Measurements from ENCODE around the gene MRPL43. TPM values are rescaled to one million over a fixed set of nuclear protein-coding genes. Genes with fewer than 3 reads are reported as not detected.

MRPL43 gene
- total RNA-seq, 1 donor from 2014 or later: 85.4 TPM

GRCh38 chr10:100966887-100967286, 20.4 kb downstream of the MRPL43 start:
- H3K27me3 ChIP-seq: no peaks in the 10 kb centered on the region
- peaks cover 15% of the 10 kb centered on the region for H3K4me1 ChIP-seq
- no peaks in the 10 kb centered on the region for H3K9me3 ChIP-seq
- H3K36me3 ChIP-seq: peaks cover 0 to 24% of the 10 kb centered on the region in 2 donors
- DNase-seq (ENCODE audit: extremely low spot score in 2 of 2): no peak
- H3K27ac ChIP-seq: no peak overlapping the region
- no peak overlapping the region for H3K4me3 ChIP-seq
- intact Hi-C loops (cut with DNase I): no loop called here
- no peak for TF ChIP-seq CTCF (IDR thresholded peaks at IDR 0.05)

GRCh38 chr10:100965820-100966219, 21.5 kb downstream of the MRPL43 start:
- Histone ChIP-seq H3K9me3 (no peaks in the 10 kb centered on the region), H3K27me3 (no peaks in the 10 kb centered on the region), H3K4me1 (peaks cover 15% of the 10 kb centered on the region), H3K36me3 (peaks cover 0 to 27% of the 10 kb centered on the region in 2 donors), H3K4me3 (no peak overlapping the region), H3K27ac (no peak overlapping the region)
- no peak for TF ChIP-seq CTCF (IDR thresholded peaks at IDR 0.05)
- no peak for TF ChIP-seq POLR2AphosphoS5 (IDR thresholded peaks at IDR 0.05; ENCODE audit: insufficient read depth in 1 of 2, low read depth in 1 of 2)
- no peak for TF ChIP-seq POLR2A (IDR thresholded peaks at IDR 0.05)
- intact Hi-C loops (cut with DNase I): no loop called here
- no peak for DNase-seq (ENCODE audit: extremely low spot score in 2 of 2)

GRCh38 chr10:100963826-100964225, 23.5 kb downstream of the MRPL43 start:
- H3K27me3 ChIP-seq: no peaks in the 10 kb centered on the region
- H3K9me3 ChIP-seq: no peaks in the 10 kb centered on the region
- intact Hi-C loops (cut with DNase I): no loop called here
- H3K4me1 ChIP-seq: peaks cover 3% of the 10 kb centered on the region
- peaks cover 0 to 35% of the 10 kb centered on the region in 2 donors for H3K36me3 ChIP-seq
- no peak overlapping the region for H3K4me3 ChIP-seq
- DNase-seq (ENCODE audit: extremely low spot score in 2 of 2): no peak
- TF ChIP-seq POLR2A (IDR thresholded peaks at IDR 0.05): no peak
- TF ChIP-seq POLR2AphosphoS5 (IDR thresholded peaks at IDR 0.05; ENCODE audit: insufficient read depth in 1 of 2, low read depth in 1 of 2): no peak
- no peak for TF ChIP-seq CTCF (IDR thresholded peaks at IDR 0.05)
- H3K27ac ChIP-seq: no peak overlapping the region

- intact Hi-C loops (cut with DNase I): no loop called here
- Histone ChIP-seq H3K27ac (no peak overlapping the region), H3K4me1 (no peaks in the 10 kb centered on the region), H3K4me3 (no peak overlapping the region), H3K9me3 (no peaks in the 10 kb centered on the region), H3K27me3 (no peaks in the 10 kb centered on the region), H3K36me3 (peaks cover 0 to 47% of the 10 kb centered on the region in 2 donors)
- DNase-seq (ENCODE audit: extremely low spot score in 2 of 2): no peak
- TF ChIP-seq POLR2A (IDR thresholded peaks at IDR 0.05): no peak
- TF ChIP-seq CTCF (IDR thresholded peaks at IDR 0.05): no peak
- no peak for TF ChIP-seq POLR2AphosphoS5 (IDR thresholded peaks at IDR 0.05; ENCODE audit: insufficient read depth in 1 of 2, low read depth in 1 of 2)
Observed at GRCh38 chr10:100962351-100963080, 24.8 kb downstream of the MRPL43 start.

- H3K4me3 ChIP-seq: no peak overlapping the region
- no peak overlapping the region for H3K27ac ChIP-seq
- H3K27me3 ChIP-seq: no peaks in the 10 kb centered on the region
- H3K9me3 ChIP-seq: no peaks in the 10 kb centered on the region
- no peaks in the 10 kb centered on the region for H3K4me1 ChIP-seq
- no peak for TF ChIP-seq POLR2A (IDR thresholded peaks at IDR 0.05)
- TF ChIP-seq CTCF (IDR thresholded peaks at IDR 0.05): no peak
- TF ChIP-seq POLR2AphosphoS5 (IDR thresholded peaks at IDR 0.05; ENCODE audit: insufficient read depth in 1 of 2, low read depth in 1 of 2): no peak
- intact Hi-C loops (cut with DNase I): no loop called here
- H3K36me3 ChIP-seq: peaks cover 0 to 54% of the 10 kb centered on the region in 2 donors
- DNase-seq (ENCODE audit: extremely low spot score in 2 of 2): no peak
Observed at GRCh38 chr10:100960251-100960650, 27.0 kb downstream of the MRPL43 start.

Measured in vagina (tissue), 2 donors.